GM12878 (cell line): ENCODE data around the gene S100A11. TPM values are rescaled to one million over a fixed set of nuclear protein-coding genes. Genes with fewer than 3 reads are reported as not detected.

Source experiments
- ATAC-seq: fragments of 200-7000 bp; cut with Tn5 transposase; 3 replicates; pipeline ENCODE4 v1.9.1; 2020; ENCODE audit warnings: mild to moderate bottlenecking, moderate library complexity
- BruUV-seq: library from RNA; stranded (reverse); fragments of 400-500 nt; replicated peaks from 2 replicates; lab custom pipeline; 2021; lab: Mats Ljungman, UMichigan
- CTCF ChIA-PET: fragments of 300-600 bp; sonication (Branson Sonifier 250); formaldehyde crosslinking; extraction: SDS; loops from one replicate; lab custom pipeline; 2021; ENCODE audit warnings: inconsistent platforms; lab: Yijun Ruan, JAX
- POLR2A ChIA-PET: fragments of 350-600 bp; formaldehyde crosslinking; extraction: SDS; loops from one replicate; lab custom pipeline; 2021; ENCODE audit warnings: inconsistent platforms; lab: Charles Lee
- RAD21 ChIA-PET: fragments of 300-600 bp; sonication (Branson Sonifier 250); formaldehyde crosslinking; loops from one replicate; lab custom pipeline; 2023; ENCODE audit warnings: antibody characterized with exemption; ENCODE audit not compliant: unreplicated experiment; lab: Charles Lee
- SMC1A ChIA-PET: fragments of 300-600 bp; sonication (Branson Sonifier 250); formaldehyde crosslinking; loops from one replicate; lab custom pipeline; 2023; ENCODE audit not compliant: unreplicated experiment, uncharacterized antibody; lab: Charles Lee
- DNase-seq: peaks from one replicate; pipeline ENCODE4 v3.0.0-alpha.2; 2011; ENCODE audit warnings: low read depth, low spot score
- FAIRE-seq: peaks from 3 replicates; lab custom pipeline; 2011; peaks lifted over from hg19 to GRCh38; lab: Jason Lieb, UNC
- H2AFZ ChIP-seq: 2 replicates; pipeline ENCODE4 v1.6.0; 2011; ENCODE audit warnings: low read depth, low read length, control low read depth; ENCODE audit not compliant: control insufficient read depth
- H3K27ac ChIP-seq: 2 replicates; pipeline ENCODE4 v1.5.1; 2011; ENCODE audit warnings: control low read depth; ENCODE audit not compliant: control insufficient read depth, insufficient read depth
- H3K27me3 ChIP-seq, 2 experiments: replicated peaks in 1 of 2; 2 replicates each; pipeline versions ENCODE4 v1.6.0 to v1.6.1; 2011; ENCODE audit warnings: low read length in 1 of 2; ENCODE audit not compliant: control insufficient read depth in 2 of 2, insufficient read depth in 2 of 2
- H3K36me3 ChIP-seq, 2 experiments: 2 replicates each; pipeline ENCODE4 v1.5.1; 2011; ENCODE audit warnings: low read length in 1 of 2; ENCODE audit not compliant: control insufficient read depth in 2 of 2, insufficient read depth in 2 of 2
- H3K4me1 ChIP-seq: 2 replicates; pipeline ENCODE4 v1.6.1; 2011; ENCODE audit warnings: mild to moderate bottlenecking, low read length, moderate library complexity, mixed read lengths; ENCODE audit not compliant: control insufficient read depth, insufficient read depth
- H3K4me2 ChIP-seq: 2 replicates; pipeline ENCODE4 v1.6.0; 2011; ENCODE audit warnings: control low read depth; ENCODE audit not compliant: control insufficient read depth, insufficient read depth
- H3K4me3 ChIP-seq: fragments of 200-600 bp; sonication (generic); 2 replicates; pipeline ENCODE4 v1.5.1; 2016
- H3K79me2 ChIP-seq: 2 replicates; pipeline ENCODE4 v1.6.0; 2011; ENCODE audit warnings: low read length; ENCODE audit not compliant: control insufficient read depth, insufficient read depth
- H3K9ac ChIP-seq: 2 replicates; pipeline ENCODE4 v1.8.0; 2011; ENCODE audit warnings: low read length, control low read depth, mixed read lengths; ENCODE audit not compliant: control insufficient read depth, insufficient read depth
- H3K9me3 ChIP-seq: replicated peaks from 3 replicates; pipeline ENCODE4 v1.5.1; 2011; ENCODE audit warnings: mild to moderate bottlenecking, low read length; ENCODE audit not compliant: control insufficient read depth, insufficient read depth
- H4K20me1 ChIP-seq: 2 replicates; pipeline ENCODE4 v1.6.0; 2011; ENCODE audit not compliant: control insufficient read depth, insufficient read depth
- BCL11A ChIP-seq: IDR thresholded peaks from 2 replicates; pipeline ENCODE4 v1.6.1; 2011; ENCODE audit warnings: low read depth, low read length
- CBFB ChIP-seq: IDR thresholded peaks from 2 replicates; pipeline ENCODE4 v1.6.1; 2016; ENCODE audit warnings: antibody characterized with exemption, low read depth
- CBX5 ChIP-seq: sonication (generic); IDR thresholded peaks from 2 replicates; pipeline ENCODE4 v1.6.1; 2016; ENCODE audit warnings: low read depth, moderate library complexity, mild to moderate bottlenecking, inconsistent platforms
- CREB1 ChIP-seq: IDR thresholded peaks from 2 replicates; pipeline ENCODE4 v1.6.1; 2012; ENCODE audit warnings: low read depth, mild to moderate bottlenecking, inconsistent platforms
- CREM ChIP-seq: IDR thresholded peaks from 2 replicates; pipeline ENCODE4 v1.6.1; 2014; ENCODE audit warnings: antibody characterized with exemption, low read depth
- EED ChIP-seq: sonication (generic); IDR thresholded peaks from 2 replicates; pipeline ENCODE4 v1.6.1; 2016; ENCODE audit warnings: antibody characterized with exemption, low read depth
- ETV6 ChIP-seq, 2 experiments: fragments of 450-650 bp in 1 of 2; IDR thresholded peaks in 1 of 2; conservative IDR thresholded peaks in 1 of 2; 2 replicates each; pipeline ENCODE4 v1.6.1; 2014; ENCODE audit warnings: antibody characterized with exemption in 1 of 2, borderline replicate concordance in 1 of 2, low read depth in 1 of 2, mild to moderate bottlenecking in 1 of 2, moderate library complexity in 1 of 2
- EZH2 ChIP-seq: IDR thresholded peaks from 2 replicates; pipeline ENCODE4 v1.6.1; 2012; ENCODE audit warnings: low read depth, mild to moderate bottlenecking, control low read depth, inconsistent platforms, low read length, borderline replicate concordance; ENCODE audit not compliant: control insufficient read depth
- JUNB ChIP-seq: IDR thresholded peaks from 2 replicates; pipeline ENCODE4 v1.6.1; 2016; ENCODE audit warnings: antibody characterized with exemption, mild to moderate bottlenecking
- KLF5 ChIP-seq: fragments of 450-650 bp; IDR thresholded peaks from 2 replicates; pipeline ENCODE4 v1.6.1; 2014; ENCODE audit warnings: mild to moderate bottlenecking; ENCODE audit not compliant: partially characterized antibody
- LARP7 ChIP-seq: fragments of 450-650 bp; IDR thresholded peaks from 2 replicates; pipeline ENCODE4 v1.6.1; 2017; ENCODE audit warnings: mild to moderate bottlenecking
- MEF2A ChIP-seq: IDR thresholded peaks from 2 replicates; pipeline ENCODE4 v1.6.1; 2011; ENCODE audit warnings: low read depth, mild to moderate bottlenecking, low read length, moderate library complexity; ENCODE audit not compliant: insufficient read depth
- MTA3 ChIP-seq: IDR thresholded peaks from 2 replicates; pipeline ENCODE4 v1.6.1; 2012; ENCODE audit warnings: low read length, inconsistent platforms, borderline replicate concordance
- NBN ChIP-seq: fragments of 450-650 bp; IDR thresholded peaks from 2 replicates; pipeline ENCODE4 v1.6.1; 2016
- NFIC ChIP-seq: IDR thresholded peaks from 2 replicates; pipeline ENCODE4 v1.6.1; 2012; ENCODE audit warnings: low read depth, mild to moderate bottlenecking, inconsistent platforms, low read length, moderate library complexity
- NFYA ChIP-seq: IDR thresholded peaks from 2 replicates; pipeline ENCODE4 v1.6.1; 2011; ENCODE audit warnings: low read depth, mild to moderate bottlenecking, low read length, improper control_type of control experiment, borderline replicate concordance
- PAX5 ChIP-seq: IDR thresholded peaks from 2 replicates; pipeline ENCODE4 v1.6.1; 2011; ENCODE audit warnings: low read depth, low read length, borderline replicate concordance
- PAX8 ChIP-seq: fragments of 450-650 bp; IDR thresholded peaks from 2 replicates; pipeline ENCODE4 v1.6.1; 2017; ENCODE audit warnings: mild to moderate bottlenecking, moderate library complexity
- PKNOX1 ChIP-seq: fragments of 450-650 bp; IDR thresholded peaks from 2 replicates; pipeline ENCODE4 v1.6.1; 2016; ENCODE audit warnings: mild to moderate bottlenecking
- PML ChIP-seq: IDR thresholded peaks from 2 replicates; pipeline ENCODE4 v1.6.1; 2012; ENCODE audit warnings: low read length, inconsistent platforms
- RB1 ChIP-seq: fragments of 450-650 bp; formaldehyde crosslinking; IDR thresholded peaks from 2 replicates; pipeline ENCODE4 v1.6.1; 2017; ENCODE audit warnings: mild to moderate bottlenecking, borderline replicate concordance
- RUNX3 ChIP-seq: IDR thresholded peaks from 2 replicates; pipeline ENCODE4 v1.6.1; 2012; ENCODE audit warnings: low read length, inconsistent platforms
- ZBED1 ChIP-seq: IDR thresholded peaks from 2 replicates; pipeline ENCODE4 v1.6.1; 2016; ENCODE audit warnings: borderline replicate concordance
- ZNF217 ChIP-seq: fragments of 450-650 bp; IDR thresholded peaks from 2 replicates; pipeline ENCODE4 v1.6.1; 2017; ENCODE audit warnings: antibody characterized with exemption, mild to moderate bottlenecking
- WGBS: methylation state at CpG from one replicate; pipeline ENCODE4 v1.1.6; 2016; ENCODE audit warnings: low lambda C conversion rate; ENCODE audit not compliant: insufficient replicate concordance, insufficient coverage; ENCODE audit errors: missing lambda C conversion rate; 5-methylcytosine and 5-hydroxymethylcytosine counted together
- in situ Hi-C: fragments of 300-500 bp; cut with MboI; formaldehyde crosslinking; loops from 9 replicates; pipeline ENCODE4 v1.14.3; 2018; ENCODE audit warnings: mixed read lengths
- intact Hi-C: fragments of 100-400 bp; cut with micrococcal nuclease; formaldehyde crosslinking; loops from one replicate; pipeline ENCODE4 v1.14.2; 2022; ENCODE audit not compliant: unreplicated experiment
- polyA plus RNA-seq, 11 experiments: library from polyadenylated mRNA; depleted of rRNA in 4 of 11; unstranded in 6 of 11; stranded (reverse) in 5 of 11; fragments of >200 nt; fragmentation: Nextera tagmentation in 4 of 11; fragmentation: Illumina TruSeq in 1 of 11; extraction: Ambion mirVana in 4 of 11; extraction: Trizol in 1 of 11; gene quantifications; 1 replicate in 1 of 11; 2 replicates in 10 of 11; pipeline versions ENCODE4 v1.2.1 to v1.2.3, GENCODE V29; 2011 to 2016; ENCODE audit warnings: inconsistent platforms in 2 of 11, missing spikeins in 2 of 11, low read depth in 1 of 11
- total RNA-seq, 4 experiments: library from RNA; depleted of rRNA in 3 of 4; stranded (reverse); fragments of >200 nt in 3 of 4; fragmentation: Illumina TruSeq in 1 of 4; extraction: Trizol in 1 of 4; gene quantifications; 2 replicates each; pipeline versions ENCODE4 v1.2.1 to v1.2.3, GENCODE V29; 2013 to 2021
- TF ChIP-seq, protein P1 (sequence below): fragments of 450-650 bp; IDR thresholded peaks from 2 replicates; pipeline ENCODE4 v1.6.1; 2017; ENCODE audit warnings: low read depth, mild to moderate bottlenecking, moderate library complexity

S100A11 gene
- total and polyA plus RNA-seq, 10 of the 15 experiments (the other 5 are each of a cell fraction or from before 2014, with no cell fraction given) = 9.0 to 134 (median 62.7) TPM

DNA sequence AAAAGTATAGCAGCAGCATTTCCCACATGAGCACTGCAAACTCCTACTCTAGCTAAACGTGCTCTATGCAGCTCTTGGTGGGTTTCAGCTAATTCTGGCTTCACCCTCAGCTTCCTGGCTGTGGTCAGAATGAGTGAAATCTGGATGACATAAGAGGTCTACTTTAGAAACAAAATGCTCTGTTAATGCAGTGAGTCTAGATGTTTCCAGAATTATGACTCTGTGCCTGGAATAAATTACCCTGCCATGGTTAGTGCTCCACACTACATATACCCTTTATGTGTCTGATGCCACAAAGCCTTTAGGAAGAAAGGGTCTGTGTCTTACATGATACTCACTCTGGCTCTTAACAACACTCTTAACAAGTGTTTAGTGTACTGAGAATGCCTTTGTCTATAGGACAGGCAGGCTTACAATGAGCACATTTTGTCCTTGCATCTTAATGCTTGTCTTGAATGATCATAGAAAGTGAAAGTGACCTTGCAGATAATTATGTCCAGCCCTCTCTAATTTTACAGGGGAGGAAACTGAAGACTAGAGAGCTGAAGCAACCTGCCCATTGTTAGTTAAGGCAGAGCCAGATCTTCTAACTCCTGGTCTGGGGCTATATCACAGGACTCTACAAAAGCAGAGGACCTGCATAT lies 52.4 kb downstream of the S100A11 start:
- Histone ChIP-seq H3K36me3 (no peaks in the 10 kb centered on the region), H3K9me3 (no peaks in the 10 kb centered on the region), H3K4me3 (peak overlapping the region; percentile 14; the same call in 1 of the 2 replicates), H3K4me2 (peak overlapping the region; percentile 17; the same call in 1 of the 2 replicates), H4K20me1 (no peaks in the 10 kb centered on the region), H3K9ac (no peak overlapping the region), H2AFZ (no peak overlapping the region), H3K4me1 (peaks cover 15% of the 10 kb centered on the region; the same call in 1 of the 2 replicates), H3K79me2 (no peaks in the 10 kb centered on the region), H3K27ac (no peak overlapping the region), H3K27me3 (peaks cover 0 to 2% of the 10 kb centered on the region in 2 experiments; a peak in 2 of 4 replicates)
- BruUV-seq = no TSS peak
- ChIA-PET SMC1A (interaction anchor here (1.3 to 1.5 kb wide), 3 partner anchors 17 to 54 kb away, joined by 4 to 7 read pairs (median 5); no protein-coding TSS in a partner anchor), RAD21 (interaction anchor here (1.1 to 1.2 kb wide), 3 partner anchors 17 to 202 kb away, joined by 3 read pairs; no protein-coding TSS in a partner anchor), CTCF (interaction anchor here (1.1 to 6.2 kb wide), 6 partner anchors 16 to 76 kb away, joined by 3 to 49 read pairs (median 6); no protein-coding TSS in a partner anchor), POLR2A (no interaction called here)
- DNase-seq (peak; percentile 25), FAIRE-seq (no peak), ATAC-seq (peak; percentile 91)
- intact Hi-C loops = no loop called here
- 0% methylated on average over 1 of the region's 1 CpG for WGBS
- in situ Hi-C loops = no loop called here
- peak; percentile 88 for TF ChIP-seq EED
- peak; percentile 70; the same call in 1 of the 2 replicates for TF ChIP-seq ZBED1
- TF ChIP-seq PKNOX1 = no peak
- peak; percentile 83; the same call in 1 of the 2 replicates for TF ChIP-seq MTA3
- TF ChIP-seq PML = peak; percentile 68; the same call in 1 of the 2 replicates
- TF ChIP-seq RUNX3 = peak; percentile 99
- peak; percentile 90 for TF ChIP-seq JUNB
- 0 out of 2 replicates have a peak, but pooled peaks have one; percentile 47 for TF ChIP-seq ZNF217
- TF ChIP-seq NBN = no peak
- peak; percentile 79; the same call in 1 of the 2 replicates for TF ChIP-seq PAX5
- TF ChIP-seq EZH2 = no peak
- no peak for TF ChIP-seq KLF5
- TF ChIP-seq CREB1 = 0 out of 2 replicates have a peak, but pooled peaks have one; percentile 32
- peak; percentile 90 for TF ChIP-seq NFIC
- TF ChIP-seq, protein P1, sequence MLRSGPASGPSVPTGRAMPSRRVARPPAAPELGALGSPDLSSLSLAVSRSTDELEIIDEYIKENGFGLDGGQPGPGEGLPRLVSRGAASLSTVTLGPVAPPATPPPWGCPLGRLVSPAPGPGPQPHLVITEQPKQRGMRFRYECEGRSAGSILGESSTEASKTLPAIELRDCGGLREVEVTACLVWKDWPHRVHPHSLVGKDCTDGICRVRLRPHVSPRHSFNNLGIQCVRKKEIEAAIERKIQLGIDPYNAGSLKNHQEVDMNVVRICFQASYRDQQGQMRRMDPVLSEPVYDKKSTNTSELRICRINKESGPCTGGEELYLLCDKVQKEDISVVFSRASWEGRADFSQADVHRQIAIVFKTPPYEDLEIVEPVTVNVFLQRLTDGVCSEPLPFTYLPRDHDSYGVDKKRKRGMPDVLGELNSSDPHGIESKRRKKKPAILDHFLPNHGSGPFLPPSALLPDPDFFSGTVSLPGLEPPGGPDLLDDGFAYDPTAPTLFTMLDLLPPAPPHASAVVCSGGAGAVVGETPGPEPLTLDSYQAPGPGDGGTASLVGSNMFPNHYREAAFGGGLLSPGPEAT = no peak
- peak; percentile 94 for TF ChIP-seq MEF2A
- no peak for TF ChIP-seq LARP7
- no peak for TF ChIP-seq NFYA
- TF ChIP-seq RB1 = no peak
- TF ChIP-seq CBFB = peak; percentile 76
- TF ChIP-seq ETV6 (conservative IDR thresholded peaks at IDR 0.05 in 1 of 2, IDR thresholded peaks at IDR 0.05 in 1 of 2; ENCODE audit: borderline replicate concordance in 1 of 2, low read depth in 1 of 2) = peak in 1 of 2 experiments; percentile 66; a peak in 1 of 4 replicates
- no peak for TF ChIP-seq CBX5
- TF ChIP-seq CREM = peak; percentile 64
- TF ChIP-seq BCL11A = peak; percentile 66; the same call in 1 of the 2 replicates
- no peak for TF ChIP-seq PAX8
